ENCODE results near the gene ITGB3.

Gene ITGB3

DNA sequence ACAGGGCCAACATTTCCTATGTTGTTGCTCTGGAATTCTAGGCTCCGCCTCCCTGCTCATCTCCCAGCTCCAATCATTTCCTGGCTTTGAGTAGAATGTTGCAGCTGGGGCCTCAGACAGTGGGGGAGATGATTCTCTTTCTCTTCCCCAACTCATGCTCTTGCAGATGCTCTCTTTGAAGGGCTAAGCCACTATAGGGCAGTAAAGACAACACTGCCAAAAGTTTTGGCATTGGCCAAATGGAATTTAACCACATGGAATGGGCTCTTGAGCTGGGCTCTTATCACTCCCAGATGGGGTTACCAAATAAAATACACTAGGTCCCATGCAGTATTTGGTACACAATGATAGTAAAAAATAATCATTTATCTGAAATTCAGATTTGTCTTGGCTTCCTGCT is 50.6 kb downstream of the ITGB3 start:
- FAIRE-seq: no peak

- FAIRE-seq: peak; percentile 26
Observed at GRCh38 chr17:47305302-47305923, 51.8 kb downstream of the ITGB3 start.

DNA sequence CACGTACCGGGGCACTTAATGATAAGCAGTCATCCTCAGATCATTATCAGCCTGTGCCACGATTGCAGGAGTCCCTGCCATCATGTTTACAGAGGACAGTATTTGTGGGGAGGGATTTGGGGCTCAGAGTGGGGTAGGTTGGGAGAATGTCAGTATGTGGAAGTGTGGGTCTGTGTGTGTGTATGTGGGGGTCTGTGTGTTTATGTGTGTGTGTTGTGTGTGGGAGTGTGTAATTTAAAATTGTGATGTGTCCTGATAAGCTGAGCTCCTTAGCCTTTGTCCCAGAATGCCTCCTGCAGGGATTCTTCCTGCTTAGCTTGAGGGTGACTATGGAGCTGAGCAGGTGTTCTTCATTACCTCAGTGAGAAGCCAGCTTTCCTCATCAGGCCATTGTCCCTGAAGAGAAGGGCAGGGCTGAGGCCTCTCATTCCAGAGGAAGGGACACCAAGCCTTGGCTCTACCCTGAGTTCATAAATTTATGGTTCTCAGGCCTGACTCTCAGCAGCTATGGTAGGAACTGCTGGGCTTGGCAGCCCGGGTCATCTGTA is 56.6 kb downstream of the ITGB3 start:
- FAIRE-seq: no peak

DNA sequence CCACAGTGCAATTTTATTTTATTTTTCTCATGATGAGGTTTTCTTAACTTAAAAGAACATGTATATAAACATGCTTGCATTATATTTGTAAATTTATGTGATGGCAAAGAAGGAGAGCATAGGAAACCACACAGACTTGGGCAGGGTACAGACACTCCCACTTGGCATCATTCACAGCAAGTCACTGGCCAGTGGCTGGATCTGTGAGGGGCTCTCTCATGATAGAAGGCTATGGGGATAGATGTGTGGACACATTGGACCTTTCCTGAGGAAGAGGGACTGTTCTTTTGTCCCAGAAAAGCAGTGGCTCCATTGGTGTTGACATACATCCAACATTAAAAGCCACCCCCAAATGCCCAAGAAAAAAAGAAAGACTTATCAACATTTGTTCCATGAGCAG is 57.8 kb downstream of the ITGB3 start:
- no peak for FAIRE-seq

DNA sequence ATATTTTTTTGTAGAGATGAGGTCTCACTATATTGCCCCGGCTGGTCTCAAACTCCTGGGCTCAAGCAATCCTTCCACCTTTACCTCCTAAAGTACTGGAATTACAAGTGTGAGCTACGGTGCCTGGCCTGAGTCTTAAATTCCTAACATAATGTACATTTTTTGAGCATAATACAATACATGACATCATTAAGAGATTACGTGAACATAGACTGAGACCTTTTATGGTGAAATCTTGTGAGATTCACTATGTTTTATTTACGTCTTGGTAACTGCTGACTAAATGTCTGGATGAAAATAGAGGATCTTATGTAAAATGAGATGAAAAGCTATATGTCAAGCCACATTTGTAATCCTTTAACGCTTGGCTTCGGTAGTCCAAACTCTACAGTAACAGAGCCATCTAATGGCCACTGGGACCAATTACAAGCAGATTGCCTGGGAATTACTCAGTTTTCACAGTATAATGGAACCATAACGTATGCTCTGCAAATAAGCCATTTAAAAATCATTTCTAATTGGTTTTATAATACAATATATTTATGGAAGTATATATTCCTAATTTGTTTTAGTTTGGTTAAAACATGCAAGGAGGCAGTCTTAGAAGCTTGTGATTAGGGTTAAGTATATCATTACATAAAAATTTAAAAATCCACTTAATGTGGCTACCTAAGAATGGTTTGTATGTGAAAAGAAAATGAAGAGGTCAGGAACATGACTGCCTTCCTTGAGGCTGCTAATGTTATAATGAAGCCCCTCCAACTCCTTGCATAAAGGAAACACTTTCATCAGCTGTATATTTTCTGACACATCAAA is 62.0 kb downstream of the ITGB3 start:
- peak; percentile 74 for FAIRE-seq

DNA sequence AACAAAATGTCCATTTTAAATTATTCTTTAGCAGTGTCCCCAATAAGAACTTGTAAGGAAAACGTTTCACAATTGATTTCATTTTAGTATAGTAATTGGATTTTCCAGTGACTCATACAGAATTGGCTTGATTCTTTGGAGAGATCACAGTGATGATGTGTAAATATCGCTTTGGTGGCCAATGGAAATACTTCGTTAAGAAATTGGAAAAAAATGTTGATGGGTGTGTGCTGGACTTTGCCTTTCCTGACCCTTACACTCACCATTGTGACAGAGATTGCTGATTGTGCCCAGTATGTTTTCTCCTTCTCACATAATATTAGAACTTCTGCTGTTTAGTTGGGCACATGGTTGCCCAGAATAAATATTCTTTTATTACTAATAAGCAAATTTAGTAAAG is 62.7 kb downstream of the ITGB3 start:
- no peak for FAIRE-seq

GRCh38 chr17:47317119-47317518 is 63.5 kb downstream of the ITGB3 start:
- FAIRE-seq: no peak

DNA sequence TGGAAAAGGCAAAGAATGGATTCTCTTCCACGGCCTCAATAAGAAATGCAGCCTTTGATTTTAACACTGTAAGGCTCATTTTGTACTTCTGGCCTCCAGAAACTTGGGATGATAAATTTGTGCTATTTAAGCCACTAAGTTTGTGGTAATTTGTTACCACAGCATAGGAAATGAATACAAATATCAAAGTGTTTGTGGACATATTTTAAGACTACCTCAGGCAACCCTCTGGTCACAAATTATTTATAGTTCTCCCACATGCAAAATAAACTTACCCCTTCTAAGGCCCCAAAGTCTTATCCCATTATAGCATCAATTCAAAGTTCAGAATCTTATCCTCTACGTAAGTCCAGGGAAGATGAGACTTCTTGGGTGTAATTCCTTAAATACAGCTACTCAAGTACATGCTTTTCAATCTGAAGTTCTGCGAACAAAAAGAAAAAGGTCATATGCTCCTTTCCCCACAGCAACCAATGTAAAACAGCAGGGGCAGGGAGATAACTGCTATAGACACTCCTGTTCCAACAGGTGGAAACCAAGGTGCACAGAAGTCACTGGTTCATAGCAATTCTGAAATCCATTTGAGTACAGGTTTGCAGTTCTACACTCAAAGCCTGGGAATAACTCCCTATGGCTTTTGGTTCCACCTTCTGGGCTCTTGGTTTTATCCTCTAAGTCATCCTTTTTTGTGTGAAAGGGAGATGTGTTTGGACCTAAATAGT is 64.7 kb downstream of the ITGB3 start:
- FAIRE-seq: no peak

- no peak for FAIRE-seq
Observed at GRCh38 chr17:47320879-47321502, 67.4 kb downstream of the ITGB3 start.

DNA sequence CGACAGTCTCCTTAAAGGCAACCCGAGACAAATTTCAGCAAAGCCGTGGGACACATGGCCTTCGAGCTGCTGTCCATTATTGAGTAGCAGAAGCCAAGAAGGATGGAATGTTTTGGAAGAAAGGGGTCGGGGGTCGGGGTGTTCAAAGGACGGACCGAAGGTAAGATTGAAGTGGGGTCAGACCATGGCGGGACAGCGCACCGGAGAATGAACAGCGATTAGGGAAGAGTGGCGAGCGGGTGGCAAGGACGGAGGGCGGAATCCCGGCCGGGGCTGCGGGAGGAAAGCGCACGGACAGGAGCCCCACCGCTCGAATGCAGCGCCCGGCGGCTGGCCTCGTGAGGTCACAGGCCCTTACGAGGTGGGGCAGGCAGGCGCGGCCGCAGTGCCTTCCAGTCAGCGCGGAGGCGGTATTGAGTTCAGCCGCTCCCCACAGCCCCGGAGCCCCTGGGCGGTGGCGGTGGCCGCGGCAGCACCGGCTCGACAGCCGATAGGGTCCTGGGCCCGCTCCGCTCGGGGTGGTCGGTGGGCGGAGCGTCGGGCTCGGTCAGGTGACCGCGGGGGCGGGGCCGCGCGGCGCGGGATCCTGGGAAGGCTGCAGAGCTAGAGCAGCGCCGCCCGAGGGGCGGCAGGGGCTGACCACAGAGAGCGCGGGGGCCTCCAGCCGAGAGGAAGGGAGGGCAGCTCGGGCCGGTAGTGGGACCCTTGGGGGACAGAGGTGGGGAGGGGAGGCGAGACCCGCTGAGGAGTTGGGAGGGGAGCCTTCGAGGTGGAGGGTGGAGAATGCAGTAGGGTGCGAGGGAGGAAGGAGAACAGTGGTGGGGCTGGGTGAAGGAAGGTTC is 70.0 kb downstream of the ITGB3 start, which contains the start of gene EFCAB13:
EFCAB13 (plus strand) TSS at position 574 of the 842 bp plus-strand sequence. CDS start 4,399 bp downstream, outside the sequence.
- FAIRE-seq: no peak

- no peak for FAIRE-seq
Observed at GRCh38 chr17:47324224-47325020, 70.8 kb downstream of the ITGB3 start.

GRCh38 chr17:47325176-47325575 is 71.5 kb downstream of the ITGB3 start:
- no peak for FAIRE-seq

- no peak for FAIRE-seq
Observed at GRCh38 chr17:47330548-47330947, 76.9 kb downstream of the ITGB3 start.

GRCh38 chr17:47332287-47332686 is 78.7 kb downstream of the ITGB3 start:
- no peak for FAIRE-seq

GRCh38 chr17:47335101-47335936 is 81.7 kb downstream of the ITGB3 start:
- FAIRE-seq: no peak

DNA sequence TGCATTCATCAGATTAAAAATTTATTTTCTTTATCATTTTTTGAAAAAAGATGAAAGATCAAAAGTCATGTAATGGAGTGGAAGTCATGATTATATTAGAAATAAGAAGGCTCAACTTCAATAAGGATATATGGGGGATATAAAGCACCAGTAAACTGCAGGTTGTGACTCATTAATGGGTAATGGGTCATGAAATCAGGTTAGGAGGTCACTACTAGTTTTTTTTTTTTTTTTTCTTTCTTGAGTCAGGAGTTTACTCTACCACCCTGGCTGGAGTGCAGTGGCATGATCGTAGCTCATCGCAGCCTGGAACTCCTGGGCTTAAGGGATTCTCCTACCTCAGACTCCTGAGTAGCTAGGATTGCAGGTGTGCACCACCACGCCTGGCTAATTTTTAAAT is 84.4 kb downstream of the ITGB3 start:
- no peak for FAIRE-seq

DNA sequence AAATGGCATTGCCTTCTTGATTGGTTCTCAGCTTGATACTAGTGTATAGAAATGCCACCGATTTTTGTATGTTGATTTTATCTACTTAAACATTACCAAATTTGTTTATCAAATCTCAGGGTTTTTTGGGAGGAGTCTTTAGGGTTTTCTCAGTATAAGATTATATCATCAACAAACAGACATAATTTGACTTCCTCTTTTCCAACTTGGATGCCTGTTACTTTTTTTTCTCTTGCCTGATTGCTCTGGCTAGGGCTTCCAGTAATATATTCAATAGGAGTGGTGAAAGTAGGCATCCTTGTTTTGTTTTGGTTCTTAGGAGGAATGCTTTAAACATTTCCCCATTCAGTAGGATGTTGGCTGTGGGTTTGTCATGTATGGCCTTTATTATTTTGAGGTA is 99.2 kb downstream of the ITGB3 start:
- no peak for FAIRE-seq

DNA sequence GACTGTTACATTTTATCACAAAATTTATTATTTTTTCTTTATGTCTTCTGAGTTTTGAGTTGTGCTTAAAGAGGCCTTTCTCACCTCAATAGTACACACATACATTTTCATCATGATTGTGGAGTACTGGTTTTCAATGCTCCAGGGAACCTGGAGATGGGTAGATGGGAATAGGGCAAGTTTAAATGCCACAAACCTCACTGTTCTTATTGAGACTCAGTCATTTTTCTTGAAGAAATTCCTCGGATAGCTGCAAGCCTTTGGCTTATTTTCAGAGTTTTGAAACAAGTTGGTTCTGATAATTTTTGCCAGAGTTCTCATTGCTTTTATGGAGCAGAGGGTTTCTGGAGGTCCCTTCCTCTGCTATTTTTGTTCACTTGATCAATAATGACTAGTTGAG is 105.0 kb downstream of the ITGB3 start:
- no peak for FAIRE-seq
